Activated CD8-positive, alpha-beta memory T cell treated with anti-CD3 and anti-CD28 coated beads for 4 hours (primary cell): ENCODE results near the gene RND1.

Experiments used
- DNase-seq, 2 donors: peaks; one replicate each; pipeline ENCODE4 v3.0.0-alpha.2; 2020; ENCODE audit warnings: low read depth in 2 of 2

The RND1 gene

DNA sequence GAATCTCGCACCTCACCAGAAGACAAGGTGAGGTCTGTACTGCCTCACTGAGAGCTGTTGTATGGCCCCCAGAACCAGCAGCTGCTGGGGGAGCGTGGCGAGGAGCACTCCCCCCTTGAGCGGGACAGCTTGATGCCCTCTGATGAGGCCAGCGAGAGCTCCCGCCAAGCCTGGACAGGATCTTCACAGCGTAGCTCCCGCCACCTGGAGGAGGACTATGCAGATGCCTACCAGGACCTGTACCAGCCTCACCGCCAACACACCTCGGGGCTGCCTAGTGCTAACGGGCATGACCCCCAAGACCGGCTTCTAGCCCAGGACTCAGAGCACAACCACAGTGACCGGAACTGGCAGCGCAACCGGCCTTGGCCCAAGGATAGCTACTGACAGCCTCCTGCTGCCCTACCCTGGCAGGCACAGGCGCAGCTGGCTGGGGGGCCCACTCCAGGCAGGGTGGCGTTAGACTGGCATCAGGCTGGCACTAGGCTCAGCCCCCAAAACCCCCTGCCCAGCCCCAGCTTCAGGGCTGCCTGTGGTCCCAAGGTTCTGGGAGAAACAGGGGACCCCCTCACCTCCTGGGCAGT, 38.1 kb downstream of the RND1 start:
- DNase-seq = no peak

DNA sequence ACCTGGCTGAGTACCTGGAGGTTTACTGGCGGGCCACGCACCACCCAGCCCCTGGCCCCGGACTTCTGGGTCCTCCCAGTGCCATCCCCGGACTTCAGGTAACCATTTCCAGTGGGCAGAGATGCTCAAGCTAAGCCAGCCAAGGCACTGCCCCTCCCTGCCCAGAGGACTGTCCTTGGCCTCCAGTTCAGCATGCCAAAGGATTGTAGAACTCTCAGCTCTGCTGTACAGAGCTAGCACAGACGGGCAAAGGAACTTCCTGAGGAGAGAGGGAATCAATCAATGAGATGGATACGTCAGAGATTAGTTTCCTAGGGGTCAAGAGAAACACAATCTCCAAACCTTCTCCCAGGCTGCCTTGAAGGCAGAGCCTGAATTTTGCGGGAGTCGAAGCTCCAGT, 38.6 kb downstream of the RND1 start:
- no peak for DNase-seq

- DNase-seq = no peak
Observed at GRCh38 chr12:48826209-48826855, 39.3 kb downstream of the RND1 start.

GRCh38 chr12:48824905-48825304, 40.8 kb downstream of the RND1 start:
- DNase-seq = no peak

DNA sequence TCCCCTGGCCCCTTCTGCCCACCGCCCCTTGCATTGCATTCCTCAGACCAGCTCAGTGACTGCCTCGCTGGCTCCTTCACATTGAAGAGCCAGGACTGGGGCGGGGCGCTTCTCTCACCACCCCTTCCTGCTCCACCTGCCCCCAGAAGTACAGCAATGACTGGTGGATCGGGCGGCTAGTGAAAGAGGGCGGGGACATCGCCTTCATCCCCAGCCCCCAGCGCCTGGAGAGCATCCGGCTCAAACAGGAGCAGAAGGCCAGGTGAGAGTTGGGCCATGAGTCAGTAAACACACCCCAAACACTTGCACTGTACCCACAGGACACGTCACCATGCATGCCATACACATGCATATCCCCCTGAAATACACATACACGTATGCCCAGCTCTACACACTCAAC, 41.6 kb downstream of the RND1 start:
- no peak for DNase-seq

- no peak for DNase-seq
Observed at GRCh38 chr12:48823281-48823680, 42.4 kb downstream of the RND1 start.

DNA sequence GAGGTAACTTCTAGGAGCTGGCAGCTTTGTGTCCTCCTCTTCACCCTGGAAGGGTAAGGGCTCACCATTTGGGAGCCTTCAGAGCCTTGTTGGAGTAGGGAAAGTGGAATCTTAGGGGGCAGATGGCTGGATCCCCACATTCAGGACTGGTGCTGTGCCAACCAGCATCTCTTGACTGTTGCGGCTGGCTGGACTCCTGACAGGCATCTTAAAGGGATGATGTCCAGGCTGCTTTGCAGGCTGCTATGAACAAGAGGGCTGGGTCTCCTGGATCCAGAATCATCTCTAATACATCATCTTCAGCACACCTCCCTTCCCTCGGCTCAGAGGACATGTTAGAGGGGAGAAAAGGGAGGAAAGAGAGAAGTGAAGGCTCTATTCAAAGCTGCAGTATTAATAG, 43.0 kb downstream of the RND1 start:
- no peak for DNase-seq

GRCh38 chr12:48822139-48822538, 43.5 kb downstream of the RND1 start:
- no peak for DNase-seq

DNA sequence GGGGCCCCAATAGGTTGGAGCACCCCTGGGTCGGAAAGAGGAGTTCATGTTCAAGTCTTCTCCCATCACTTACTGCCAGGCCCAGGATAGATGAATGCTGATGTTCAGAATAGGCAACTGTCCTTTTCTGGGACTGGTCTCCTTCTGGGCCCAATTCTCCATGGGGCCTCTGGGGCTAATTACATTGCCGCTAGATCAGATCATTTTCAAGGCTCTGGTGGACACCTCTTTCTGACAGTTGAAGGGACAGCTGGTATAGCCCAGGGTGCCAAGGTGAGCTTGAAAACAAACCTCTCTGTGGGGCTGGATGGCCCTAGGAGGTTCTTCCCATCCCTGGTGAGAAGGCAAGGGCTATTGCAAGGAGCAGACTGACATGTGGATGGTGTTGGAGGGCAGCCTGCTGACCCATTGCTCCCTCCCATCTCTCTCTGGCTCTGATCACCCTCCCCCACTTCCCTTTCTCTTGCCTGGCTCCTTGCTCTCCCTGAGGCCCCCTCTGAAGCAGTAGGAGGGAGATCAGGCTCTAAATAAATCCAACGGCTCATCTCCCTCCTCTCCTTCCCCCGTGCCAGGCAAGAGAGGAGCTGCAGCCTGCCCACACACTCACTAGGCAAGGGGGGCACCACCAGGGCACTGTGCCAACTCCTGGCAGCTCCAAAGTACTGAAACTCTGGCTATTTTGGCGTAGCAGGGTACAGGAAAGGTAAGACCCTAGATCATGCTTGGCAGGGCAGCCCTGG, 45.5 kb downstream of the RND1 start:
- DNase-seq = no peak

DNA sequence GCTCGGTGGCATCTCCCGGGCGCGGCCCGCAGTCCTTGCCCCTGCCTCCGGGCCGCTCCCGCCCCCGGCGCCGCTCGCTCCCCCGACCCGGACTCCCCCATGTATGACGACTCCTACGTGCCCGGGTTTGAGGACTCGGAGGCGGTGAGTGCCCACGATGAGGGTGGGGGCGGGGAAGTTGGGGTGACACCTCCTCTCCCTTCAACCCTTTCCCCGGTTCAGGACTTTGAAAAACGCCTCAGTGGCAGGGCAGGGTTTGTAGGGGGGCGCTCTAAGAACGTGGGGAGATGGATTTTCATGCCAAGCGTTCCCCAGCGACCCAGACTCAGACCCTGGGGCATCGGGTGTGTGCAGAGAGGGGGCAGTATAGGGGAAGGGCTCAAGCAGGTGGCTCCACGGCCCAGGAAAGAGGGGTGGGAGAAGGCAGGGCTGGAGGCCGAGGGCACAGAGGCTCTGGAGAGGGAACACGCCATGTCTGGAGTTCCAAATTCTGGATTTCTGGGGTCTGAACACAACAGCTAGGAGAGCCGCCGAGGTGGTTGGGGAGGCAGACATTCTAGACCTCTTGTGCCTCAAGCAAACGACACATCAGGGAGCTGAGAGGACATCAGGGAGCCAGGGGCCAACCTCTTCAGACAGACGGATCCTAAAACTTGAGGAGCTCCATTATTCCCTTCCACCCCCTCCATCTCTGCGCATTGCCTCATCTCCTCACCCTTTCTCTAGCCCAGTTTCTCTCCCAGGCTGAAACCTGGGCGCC, 46.7 kb downstream of the RND1 start:
- no peak for DNase-seq

- DNase-seq = peak; percentile 54 to 59
Observed at GRCh38 chr12:48817873-48818830, 47.5 kb downstream of the RND1 start, which contains the start of gene CACNB3. Gene CACNB3 (plus strand): TSS chr12:48818496. CDS start chr12:48818930, 434 bp downstream.

- no peak for DNase-seq
Observed at GRCh38 chr12:48816143-48816854, 49.4 kb downstream of the RND1 start.

DNA sequence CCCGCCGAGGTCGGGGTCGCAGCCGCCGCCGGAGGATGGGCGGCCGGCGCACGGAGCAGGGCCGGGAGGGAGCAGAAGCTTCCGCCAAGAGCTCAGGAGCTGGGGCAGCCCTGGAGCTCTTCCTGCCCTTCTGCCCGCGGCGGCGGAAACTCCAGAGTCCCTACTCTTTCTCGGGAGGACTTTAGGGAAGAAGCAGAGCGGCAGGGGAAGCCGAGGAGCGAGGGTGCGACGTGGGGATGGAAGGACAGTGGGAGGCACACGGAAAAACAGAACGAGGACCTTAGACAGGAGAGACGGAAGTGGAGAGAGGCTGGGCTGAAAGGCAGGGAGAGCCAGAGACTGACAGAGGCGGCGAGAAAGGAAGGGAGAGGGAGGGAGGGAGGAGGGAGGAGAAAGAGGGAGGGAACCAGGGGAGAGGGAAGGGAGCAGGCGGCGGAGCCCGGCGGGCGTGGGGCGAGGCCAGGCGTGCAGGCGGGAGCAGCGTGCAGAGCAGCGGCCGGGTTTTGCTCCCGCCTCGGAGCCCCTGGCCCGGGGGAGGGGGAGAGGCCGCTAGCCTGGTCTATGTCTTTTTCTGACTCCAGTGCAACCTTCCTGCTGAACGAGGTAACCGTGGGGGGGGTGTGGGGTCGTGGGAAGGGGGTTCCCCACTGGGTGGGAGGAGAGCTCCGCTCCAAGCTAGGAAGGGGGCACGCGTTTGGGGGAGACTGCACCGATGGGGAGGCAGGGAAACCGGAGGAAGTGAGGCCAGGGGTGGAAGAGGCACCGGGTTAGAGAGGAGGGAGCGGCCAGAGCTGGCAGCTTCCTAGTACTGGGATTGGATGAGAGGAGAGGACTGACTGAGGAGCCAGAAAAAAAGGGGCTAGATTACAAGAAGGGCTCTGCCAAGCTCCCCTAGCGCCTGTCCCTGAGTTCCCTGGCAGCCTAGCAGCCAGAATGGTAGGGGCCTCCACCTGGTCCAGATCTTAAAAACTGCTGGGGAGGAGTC, 50.3 kb downstream of the RND1 start:
- no peak for DNase-seq

DNA sequence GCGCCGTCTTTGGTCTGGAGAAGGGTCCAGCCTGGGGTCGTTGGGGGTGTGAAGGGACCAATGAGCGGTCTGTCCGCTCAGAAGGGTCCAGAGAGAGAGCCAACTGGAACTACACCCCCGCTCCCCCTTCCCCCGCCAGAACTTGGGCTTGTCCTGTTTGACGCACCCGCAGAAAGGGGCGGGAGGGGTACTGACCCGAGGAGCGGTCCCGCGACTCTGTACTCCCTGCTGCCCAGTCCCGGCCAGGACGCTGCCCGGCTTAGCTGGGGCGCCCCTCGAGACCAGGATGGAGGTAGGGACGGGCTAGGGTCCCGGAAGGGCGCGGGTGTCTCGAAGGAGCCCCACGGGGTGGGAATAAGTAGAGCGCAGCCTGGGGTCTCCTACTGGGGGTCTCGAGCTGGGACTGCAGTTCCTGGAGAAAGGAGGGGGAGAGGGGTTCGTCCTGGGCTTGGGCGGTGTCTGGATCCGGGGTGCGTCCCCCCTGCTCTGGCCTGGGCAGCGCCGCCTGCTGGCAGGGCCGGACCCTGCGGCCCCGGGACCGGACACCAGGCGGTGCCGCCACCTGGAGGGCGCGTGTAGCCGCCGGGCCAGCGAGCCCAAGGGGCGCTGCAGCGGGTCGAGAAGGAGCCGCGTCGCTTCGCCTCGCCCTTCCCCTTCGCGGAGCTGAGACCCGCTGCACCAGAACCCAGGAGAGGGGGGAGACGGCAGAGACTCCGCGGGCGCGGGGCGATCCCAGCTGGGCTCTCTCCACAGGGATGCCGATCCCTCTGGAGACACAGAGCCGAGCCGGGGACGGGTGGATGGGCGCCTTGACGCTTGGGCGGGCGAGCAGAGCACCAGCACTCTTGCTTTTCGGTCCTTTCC, 51.2 kb downstream of the RND1 start:
- DNase-seq = peak; percentile 31

DNA sequence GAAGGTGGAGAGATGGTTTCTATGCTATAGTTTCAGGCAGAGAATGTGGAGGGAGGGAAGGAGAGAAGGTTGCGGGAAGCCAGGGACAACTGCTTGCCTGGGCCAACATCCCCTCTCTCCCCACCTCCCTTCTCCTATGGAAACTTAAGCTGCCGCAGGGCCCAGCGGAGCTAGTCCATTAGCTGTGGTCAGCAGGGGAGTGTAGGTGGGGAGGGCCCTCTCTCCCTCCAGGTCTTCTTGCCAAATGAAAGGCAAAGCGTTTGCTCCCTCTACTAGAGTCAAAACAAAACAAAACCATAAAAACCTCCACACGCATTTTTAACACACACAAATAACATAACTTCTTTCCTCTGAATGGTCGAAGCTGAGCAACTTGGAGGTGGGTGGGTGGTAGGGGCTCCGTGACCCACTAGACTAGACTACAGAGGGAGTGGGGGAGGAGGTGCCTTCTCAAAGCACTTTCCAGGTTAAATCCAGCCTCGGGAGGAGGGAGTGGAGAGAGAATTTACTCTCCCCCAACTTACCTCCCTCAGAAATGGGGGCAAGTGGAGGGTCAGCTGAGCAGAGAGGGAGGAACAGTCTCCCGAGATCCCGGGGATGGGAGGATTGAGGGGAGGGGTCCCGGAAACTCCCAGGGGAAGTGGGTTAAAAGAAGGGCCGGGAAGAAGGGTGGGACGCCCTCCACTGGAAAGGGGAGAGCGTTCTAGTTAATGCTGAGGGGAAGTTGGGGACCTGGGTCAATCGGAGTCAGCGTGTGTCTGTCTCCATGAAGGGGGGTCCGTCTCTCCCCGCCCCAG, 52.0 kb downstream of the RND1 start:
- DNase-seq = no peak

- no peak for DNase-seq
Observed at GRCh38 chr12:48812389-48812788, 53.3 kb downstream of the RND1 start.

DNA sequence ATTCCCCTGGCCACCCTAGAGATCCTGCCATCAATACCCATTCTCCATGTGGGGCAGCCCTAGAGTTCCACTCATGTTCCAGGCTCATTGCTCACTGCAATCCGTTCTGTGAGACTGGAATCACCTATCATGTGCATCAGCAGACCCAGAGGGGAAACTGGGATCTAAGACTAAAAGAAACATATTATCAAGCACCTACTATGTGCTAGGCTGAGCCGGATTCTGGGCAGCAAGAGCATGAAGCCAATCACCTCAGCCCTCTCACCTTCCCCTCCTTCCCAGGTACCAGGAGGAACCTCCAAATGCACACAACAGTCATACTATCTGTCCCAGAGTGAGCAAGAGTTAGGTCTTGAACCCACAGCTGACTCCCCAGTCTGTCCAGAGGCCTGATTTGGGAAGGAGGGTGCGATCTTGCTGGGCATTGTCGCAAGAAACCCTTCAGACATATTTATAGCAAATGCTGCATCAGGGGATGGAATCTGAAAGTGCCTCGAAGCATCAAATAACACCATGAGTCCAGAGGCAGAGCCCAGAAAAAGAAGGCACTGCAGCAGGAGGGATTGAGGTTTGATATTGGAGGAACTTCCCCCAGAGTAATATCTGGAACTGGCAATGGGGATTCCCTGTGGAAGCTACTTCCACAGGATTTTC, 54.1 kb downstream of the RND1 start:
- DNase-seq = no peak
